HG02973 (cell line): ENCODE data around the gene RAP1GAP.

Source experiments
- ATAC-seq: cut with Tn5 transposase; IDR thresholded peaks from one replicate; pipeline ENCODE4 v1.9.1; 2021; ENCODE audit warnings: moderate library complexity; ENCODE audit not compliant: unreplicated experiment

Gene RAP1GAP

DNA sequence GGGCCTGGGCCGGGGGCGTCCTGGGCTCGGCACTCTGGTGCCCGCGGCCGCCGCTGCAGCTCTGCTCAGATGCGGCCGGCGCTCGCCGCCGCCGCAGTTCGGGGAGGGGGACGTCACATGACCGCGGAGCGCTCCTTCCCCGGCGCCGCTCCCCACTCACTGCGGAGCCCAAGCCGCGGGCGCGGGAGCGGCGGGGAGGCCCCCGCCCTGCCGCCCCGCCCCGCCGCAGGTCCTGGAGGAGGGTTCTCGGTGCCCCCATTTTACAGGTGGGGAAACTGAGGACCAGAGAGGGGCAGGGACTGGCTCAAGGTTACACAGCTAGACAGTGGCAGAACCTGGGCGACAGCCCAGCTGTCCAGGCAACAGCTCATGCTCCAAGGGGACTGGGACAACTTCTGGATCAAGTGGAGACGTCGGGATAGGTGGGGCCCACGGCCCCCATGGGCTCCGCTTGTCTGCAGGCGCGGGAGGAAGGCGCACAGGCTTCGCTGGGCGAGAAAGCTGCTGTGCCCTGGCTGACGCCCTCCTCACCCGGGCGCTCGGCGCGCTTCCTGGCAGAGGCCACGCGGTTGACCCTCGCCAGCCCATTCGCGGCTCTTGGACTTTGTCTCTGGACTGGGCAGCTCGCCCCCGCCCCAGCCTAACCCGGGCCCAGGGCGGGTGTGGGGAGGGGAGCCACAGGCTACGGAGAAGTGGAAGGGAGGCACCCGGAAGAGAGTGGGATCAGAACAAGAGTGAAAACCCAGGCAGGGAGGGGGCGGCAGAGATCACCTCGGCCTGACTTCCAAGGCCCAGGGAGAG is at the start of gene RAP1GAP:
TSS of gene RAP1GAP (minus strand) at position 100 of the 801 bp plus-strand sequence. CDS start 49,325 bp downstream, outside the sequence.
- no peak for ATAC-seq

DNA sequence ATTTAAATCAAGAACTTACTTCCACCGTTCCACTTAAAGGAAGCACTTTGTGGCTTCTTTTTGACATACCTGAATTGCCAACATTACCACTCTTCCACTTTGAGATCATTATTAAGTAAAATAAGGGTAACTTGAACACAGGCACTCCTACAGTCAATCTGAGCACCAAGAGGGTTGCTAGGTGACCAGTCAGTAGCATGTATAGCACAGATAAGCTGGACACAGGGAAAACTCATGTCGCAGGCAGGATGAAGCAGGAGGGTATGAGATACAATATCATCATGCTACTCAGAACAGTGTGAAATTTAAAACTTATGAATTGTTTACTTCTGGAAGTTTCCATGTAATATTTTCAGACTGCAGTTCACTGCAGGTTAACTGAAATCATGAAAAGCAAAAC is 47.0 kb upstream of the RAP1GAP start:
- no peak for ATAC-seq

DNA sequence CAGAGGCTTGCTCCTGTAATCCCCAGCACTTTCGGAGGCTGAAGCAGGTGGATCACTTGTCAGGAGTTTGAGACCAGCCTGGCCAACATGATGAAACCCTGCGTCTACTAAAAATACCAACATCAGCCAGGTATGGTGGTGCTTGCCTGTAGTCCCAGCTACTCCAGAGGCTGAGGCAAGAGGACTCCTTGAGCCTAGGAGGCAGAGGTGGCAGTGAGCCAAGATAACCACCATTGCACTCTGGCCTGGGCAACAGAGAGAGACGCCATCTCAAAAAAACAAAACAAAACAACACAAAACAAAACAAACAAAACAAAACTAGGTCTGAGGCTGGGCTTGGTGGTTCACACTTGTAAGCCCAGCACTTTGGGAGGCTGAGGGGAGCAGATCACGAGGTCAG is 38.7 kb upstream of the RAP1GAP start:
- ATAC-seq, result no peak

DNA sequence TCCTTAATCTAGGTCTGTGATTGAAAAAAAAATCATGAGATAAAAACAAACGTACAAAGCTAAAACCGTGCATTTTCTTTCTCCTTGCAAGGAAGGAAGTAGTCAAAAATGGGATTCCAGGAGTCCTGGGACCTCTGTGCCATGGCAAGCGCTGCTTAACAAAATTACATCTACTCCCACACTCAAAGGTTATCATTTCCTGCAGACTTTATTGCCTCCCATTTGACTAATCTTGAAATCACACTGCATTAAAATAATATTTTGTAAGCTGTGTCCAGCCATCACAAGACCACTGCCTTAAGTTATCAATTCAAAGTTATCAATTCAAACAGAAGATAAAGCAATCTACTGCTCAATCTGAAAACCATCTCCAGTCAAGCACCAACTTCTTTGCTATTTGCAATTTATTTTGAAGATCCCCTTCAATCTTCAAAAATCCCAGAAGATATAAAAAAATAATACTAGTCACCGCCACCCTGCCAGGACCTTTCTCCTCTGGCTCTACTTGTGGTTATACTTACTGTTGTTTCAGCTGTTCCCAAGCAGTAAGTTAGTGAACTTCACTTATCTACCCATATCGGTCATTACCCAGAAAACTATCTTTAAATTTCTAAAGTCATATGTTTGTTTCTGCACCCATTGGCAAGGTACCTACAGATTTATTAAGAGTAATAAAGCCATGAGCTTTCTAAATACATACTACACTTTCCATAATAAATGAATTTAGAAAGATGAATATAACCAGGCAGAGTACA is 38.1 kb upstream of the RAP1GAP start:
- no peak for ATAC-seq

DNA sequence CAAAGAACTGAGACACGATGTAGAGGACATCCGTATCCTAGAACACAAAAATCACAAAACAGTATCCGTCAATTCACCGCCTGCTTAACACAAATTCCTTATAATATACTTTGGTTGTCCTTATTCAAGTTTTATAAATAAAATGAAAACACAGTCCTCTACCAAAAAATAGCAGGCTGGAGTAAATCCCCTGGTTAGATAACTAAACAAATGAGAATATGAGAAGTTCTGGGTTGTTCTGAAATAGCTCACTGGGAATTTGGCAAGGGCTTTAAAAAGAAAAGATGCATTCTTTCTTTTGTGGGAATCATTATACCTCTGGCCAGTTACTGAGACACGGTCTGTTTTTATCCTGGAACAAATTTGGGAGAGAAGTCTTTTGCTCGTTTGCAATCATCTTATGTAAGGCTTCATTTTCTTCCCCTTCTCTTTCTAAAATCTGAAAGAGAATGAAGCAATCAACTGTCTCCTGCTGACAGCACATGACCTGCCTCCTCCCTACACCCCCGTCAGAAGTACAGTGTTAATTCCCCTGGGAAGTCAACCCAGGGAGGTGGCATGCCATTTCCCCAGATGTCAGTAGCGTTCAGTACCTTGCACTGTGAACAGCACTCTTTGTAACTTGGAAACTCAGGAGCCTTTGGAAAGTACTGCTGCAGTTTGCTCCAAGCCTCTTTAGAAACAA is 37.1 kb upstream of the RAP1GAP start:
- no peak for ATAC-seq

DNA sequence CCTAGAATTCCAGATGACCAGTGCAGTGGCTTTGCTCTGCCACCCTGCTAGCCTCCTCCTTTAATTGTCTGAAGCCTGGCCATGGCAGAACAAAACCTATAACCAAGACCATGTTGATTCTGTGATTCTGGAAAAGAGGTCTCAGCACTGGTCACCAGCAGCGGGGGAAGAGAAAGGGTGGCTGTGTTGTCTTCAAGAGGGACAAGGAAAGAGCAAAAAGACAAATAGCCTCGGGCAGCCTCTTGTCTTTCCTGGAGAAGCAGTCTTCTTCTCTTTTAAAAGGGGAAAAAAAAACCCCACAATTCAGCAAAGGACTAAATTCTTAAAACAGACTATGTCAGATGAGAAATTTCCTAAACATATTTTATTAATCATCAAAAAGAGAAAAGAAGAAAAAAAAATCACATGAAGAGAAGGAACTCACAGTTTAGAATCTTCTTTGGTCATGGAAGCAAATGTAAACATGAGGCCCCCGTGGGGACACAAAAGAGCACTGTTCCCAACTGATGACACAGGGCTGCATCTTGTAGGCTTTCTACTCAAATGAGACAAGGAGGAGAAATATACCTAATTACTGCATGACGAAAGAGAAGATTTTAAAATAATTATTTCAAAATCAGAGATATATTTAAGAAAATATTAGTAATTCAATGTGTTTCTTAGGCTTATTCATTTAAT is 36.3 kb upstream of the RAP1GAP start:
- no peak for ATAC-seq

DNA sequence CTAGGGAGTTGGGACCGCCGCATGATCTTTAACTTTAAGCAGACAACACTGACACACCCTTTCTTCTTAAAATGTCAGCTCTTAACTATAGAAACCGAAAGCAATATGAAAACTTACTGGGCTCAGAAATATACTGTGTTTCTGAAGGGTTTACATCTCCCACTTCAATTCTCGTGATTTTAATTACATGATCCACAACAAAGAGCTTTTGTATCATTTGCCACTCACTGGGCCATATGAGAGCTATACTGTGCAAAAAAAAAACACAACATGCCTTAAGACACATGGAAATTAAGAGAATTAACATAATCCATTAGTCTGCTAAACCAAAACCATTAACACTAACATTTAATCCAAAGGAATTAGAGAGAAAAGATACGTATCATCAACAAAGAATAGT is 35.0 kb upstream of the RAP1GAP start:
- ATAC-seq, result no peak

DNA sequence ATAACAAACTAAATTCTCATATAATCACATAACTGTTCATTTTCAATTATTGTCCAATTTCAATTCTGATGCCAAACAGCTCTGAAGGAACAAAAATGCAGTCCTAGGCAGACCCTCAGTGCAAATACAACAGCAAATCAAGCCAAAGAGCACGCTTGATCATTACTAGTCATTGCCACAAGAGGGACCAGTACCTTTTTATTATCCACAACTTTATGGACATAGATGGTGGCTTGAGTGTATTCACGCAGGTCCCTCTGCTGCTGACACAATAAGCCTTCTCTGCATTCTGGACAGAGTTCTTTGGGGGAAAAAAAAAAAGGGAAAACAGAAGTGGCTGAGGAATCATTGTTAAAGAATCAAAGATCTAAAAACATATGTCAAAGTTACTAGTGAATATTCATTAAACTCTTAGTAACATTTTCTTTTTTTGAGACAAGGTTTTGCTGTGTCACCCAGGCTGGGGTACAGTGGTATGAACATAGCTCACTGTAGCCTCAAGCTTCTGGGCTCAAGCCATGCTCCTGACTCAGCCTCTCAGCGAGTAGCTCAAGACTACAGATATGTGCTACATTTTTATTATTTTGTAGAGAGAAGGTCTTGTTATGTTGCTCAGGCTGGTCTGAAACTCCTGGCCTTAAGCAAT is 34.3 kb upstream of the RAP1GAP start:
- no peak for ATAC-seq

DNA sequence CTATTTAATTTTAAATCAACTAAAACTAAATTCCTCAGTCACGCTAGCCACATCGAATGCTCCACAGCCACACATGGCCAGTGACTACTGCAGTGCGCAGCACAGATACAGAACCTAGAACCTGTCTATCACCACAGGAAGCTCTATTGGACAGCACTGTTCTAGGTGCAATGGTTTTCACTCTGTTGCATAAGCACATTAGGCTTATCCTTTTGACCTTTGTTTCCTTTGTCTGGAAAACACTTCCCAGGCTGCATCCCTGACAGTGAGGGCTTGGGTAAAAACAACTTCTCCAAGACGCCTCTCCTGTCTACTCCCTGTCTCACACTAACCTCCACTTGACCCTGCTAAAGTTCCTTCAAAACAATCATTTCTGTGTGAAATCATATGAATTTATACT is 33.6 kb upstream of the RAP1GAP start:
- no peak for ATAC-seq

DNA sequence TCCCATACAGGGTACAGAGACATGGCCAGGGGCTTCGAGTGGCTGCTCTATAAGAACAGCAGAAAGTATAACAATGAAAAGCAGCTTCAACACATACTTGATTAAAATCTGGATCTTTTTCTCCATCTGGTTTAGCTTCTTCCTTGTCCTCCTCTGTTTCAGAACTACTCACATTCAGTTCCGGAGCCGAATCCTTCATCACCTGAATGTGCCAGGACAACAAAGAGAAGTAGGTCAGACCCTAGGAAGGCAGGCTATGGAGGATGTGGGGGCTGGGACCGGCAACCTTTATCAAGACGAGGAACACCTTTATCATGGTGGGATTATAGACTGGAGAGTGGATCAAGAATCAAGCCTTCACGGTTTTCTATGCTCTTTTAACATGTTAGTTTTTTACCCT is 32.2 kb upstream of the RAP1GAP start:
- ATAC-seq, result no peak

DNA sequence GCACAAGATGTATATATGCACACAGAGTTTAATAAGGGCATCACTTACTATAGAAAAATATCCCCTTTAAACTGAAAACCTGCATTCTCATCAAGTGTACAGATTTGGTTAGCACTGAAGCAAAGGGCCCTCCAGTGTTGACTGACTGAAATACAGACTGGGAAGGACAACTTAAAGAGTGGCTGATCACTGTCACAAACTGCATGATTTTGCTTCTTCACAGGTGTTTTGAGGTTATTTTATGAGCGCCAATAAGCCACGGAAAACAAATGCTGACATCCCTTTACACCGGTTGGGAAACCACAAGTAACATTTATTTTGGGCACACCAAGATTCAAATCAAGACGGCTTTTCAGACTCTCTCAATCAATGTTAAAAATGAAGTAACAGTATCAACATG is 30.9 kb upstream of the RAP1GAP start:
- no peak for ATAC-seq

DNA sequence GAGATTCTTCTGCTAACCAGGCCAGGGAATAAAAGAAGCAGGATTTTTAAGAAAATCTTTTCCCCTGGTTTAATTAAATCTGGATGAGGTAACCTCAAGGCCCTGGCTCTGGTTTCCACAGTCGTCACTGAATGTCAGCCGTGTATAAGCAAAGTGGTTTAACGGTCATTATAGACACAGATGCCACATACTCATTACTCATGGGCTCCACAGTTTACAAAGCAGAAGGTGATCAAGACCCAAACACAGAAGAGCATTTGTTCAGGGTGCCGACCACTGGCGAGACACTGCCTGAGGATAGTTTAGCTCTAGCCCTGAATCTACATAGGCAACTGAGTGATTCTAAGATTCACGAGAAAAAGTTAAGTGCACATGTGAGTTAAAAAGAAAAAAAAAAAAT is 27.8 kb upstream of the RAP1GAP start:
- ATAC-seq, result no peak

DNA sequence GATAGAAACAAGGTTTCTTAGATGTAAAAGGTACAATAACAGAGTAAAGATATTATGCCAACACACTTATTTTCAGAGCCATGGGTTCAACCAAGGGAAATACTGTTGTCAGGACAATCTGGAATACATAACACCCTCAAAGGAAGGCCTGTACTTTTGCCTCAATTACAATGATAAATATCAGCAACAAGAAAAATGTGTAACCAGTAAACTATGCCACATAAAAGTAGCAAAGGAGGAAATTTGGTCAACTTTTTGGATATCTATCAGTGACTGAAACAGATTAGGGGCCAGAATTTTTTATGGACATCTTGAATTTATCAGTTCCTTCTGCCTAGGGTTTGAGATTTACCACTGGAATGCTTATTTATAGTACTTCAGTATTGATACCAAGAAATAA is 24.6 kb upstream of the RAP1GAP start:
- ATAC-seq, result no peak

DNA sequence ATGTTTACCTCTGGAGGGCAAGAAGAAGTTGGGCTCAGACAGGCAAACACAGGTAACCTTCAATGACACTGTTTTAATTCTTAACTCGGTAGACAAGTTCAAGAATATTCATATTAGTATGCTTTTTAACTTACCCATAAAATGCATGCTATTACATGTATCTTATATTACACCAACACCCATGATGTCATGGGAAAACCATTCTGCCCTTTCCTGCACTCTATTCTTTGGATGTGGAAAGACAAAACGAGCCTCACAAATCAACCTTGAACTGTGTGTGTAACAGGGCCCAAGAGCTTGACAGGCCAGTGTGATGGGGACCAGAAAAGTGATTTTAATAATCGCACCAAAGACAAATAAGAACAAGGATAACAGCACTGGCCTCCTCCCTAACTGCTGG is 22.6 kb upstream of the RAP1GAP start:
- ATAC-seq, result no peak

DNA sequence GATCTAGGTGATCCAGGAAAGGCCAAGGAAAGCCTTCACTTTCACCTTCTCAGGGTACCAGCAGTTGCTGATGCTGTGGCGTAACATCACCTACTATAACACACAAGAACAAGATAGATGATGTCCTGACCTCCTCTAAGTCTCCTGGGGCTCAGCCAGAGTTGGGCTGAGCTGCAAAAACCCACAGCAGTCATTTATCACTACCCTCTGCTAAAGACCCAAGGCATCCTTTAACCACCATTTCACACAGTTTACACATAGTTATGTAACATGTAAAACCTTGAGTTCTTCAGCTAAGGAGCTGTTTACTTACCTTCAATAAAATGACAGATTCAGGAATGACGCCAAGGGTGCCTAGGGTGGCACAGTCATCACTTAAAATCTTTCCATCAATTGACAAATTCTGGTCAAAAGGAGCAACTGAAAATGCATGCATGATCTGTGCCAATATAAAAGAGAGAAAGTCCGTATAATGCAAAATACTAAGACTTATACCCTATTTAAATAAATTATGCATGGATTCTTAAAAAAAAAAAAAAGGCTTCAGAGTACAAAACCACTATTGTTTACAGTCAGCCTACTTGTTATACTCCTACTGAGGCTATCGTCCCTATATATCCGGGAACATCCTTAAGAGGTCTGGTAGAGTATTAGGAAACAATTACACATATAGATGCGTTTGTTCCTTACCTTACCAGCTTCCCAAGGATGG is 20.7 kb upstream of the RAP1GAP start:
- no peak for ATAC-seq

DNA sequence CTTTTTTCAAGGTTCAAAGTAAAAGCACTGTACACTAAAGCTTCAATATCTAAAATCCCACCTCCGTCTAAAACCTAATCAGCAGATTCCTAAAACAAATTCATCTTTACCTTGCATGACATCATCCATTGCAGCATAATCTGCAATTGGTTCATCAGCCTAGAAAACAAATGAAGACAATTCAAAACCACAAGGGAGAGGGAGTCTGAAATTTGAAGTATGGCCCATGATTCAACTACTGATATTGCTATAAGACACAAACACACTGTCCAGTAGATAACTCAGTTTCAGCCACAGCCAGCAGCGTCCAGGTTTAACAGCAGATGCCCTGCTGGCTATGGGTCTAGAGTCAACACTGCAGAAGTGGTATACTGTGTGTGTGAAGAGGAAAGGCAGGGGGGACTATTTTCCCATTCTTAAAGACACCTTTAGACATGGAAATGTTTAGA is 17.9 kb upstream of the RAP1GAP start:
- no peak for ATAC-seq

DNA sequence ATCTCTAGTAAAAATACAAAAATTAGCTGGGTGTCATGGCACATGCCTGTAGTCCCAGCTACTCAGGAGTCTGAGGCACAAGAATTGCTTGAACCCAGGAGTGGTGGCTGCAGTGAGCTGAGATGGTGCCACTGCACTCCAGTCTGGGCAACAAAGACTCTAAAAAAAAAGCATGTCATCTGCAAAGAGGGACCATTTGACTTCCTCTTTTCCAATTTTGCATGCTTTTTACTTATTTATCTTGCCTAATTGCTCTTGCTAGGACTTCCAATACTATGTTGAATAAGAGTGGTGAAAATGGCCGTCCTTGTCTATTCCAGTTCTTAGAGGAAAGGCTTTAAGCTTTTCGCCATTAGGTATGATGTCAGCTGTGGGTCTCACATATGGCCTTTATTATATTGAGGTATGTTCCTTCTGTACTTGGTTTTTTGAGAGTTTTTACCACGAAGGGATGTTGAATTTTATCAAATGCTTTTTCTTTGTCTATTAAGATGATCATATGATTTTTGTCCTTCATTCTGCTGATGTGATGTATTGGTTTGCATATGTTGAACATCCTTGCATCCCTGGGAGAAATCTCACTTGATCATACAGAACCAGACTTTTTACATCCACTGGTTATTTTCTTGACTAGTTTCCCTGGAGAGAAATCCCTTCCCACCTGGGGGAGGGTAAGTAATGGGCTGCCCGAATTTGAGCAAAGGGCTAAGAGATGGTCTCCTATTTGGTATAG is 17.0 kb upstream of the RAP1GAP start:
- no peak for ATAC-seq

DNA sequence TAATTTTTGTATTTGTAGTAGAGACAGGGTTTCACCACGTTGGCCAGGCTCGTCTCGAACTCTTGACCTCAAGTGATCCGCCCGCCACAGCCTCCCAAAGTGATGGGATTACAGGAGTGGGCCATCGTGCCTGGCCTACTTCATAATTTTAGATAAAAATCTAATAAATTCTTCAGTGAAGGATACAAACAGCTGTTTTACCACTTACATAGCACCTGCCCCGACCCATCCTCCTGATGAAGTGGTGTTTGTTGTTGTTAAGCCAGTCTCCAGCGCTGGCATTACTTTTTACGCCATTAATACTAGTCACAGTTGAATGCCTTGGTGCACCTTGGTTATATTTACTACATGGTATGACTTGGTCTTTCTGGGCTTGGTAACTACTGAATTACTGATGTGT is 12.3 kb upstream of the RAP1GAP start:
- ATAC-seq, result no peak

DNA sequence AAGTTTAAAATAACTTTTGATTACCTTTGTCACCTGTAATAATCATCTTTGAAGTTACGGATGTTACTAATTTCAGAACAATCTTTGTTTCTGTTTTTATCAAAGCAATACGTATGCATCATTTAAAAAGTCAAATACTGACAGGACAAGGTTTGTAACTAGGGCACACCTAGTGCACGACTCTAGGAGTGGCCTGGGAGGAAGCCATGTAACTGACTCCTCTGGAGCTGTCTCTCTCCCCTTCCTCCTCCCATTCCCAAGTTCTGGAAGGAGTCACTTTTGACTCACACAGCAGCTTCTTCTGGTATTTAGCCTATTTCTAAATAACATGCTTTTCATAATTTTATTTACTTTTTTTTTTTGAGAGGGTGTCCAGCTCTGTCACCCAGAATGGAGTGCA is 11.8 kb upstream of the RAP1GAP start:
- no peak for ATAC-seq
